ENCODE data around the gene COL9A3.
A peak's percentile ranks its signal among the peaks of the same experiment; 100 is the strongest.

The COL9A3 gene

DNA sequence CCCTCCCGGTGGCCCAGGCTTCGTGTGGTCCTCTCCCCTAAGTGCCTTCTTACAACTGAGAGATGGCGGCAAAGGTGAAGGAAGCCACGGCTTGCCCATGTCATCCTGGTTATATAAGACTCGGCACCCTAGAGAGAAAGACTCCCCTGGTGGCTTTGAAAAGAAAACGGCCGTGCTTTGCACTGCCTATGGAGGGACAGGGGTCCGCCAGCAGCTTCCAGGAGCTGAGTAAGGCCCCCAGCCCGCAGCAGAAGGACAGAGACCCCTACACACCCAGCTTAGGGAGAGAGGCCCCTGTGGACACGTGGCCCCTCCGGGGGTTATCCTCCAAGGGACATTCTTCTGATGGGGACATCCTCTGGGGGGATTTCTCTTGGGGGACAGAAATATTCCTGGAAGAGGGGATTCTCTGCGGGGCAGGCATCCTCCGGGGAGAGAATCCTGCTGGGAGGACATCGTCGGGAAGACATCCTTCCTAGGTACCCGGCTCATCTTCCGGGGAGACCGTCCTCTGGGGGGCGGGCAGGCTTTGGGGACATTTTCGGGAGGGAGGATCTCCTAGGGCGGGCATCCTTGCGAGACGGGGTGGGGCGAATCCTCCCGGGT, 12.7 kb upstream of the COL9A3 start:
- Histone ChIP-seq H3K27ac (ENCODE audit: low read length) (no peak overlapping the region), H3K9me3 (replicated peaks; ENCODE audit: insufficient read depth, low read length) (no peaks in the 10 kb centered on the region), H3K79me2 (ENCODE audit: low read length) (peaks cover 23% of the 10 kb centered on the region), H3K36me3 (replicated peaks; ENCODE audit: insufficient read depth, low read length) (peaks cover 2% of the 10 kb centered on the region; the same call in 1 of the 2 replicates), H2AFZ (ENCODE audit: low read length) (peak overlapping the region; percentile 80), H3K4me1 (ENCODE audit: low read length) (peaks cover 9% of the 10 kb centered on the region; the same call in 1 of the 2 replicates), H3F3A (ENCODE audit: insufficient read depth, low read length) (no peaks in the 10 kb centered on the region), H3K4me2 (ENCODE audit: low read depth, low read length) (peak overlapping the region; percentile 91), H3K9ac (ENCODE audit: low read length) (no peak overlapping the region; the same call in 1 of the 2 replicates), H3K27me3 (replicated peaks; ENCODE audit: insufficient read depth, low read length) (no peaks in the 10 kb centered on the region), H3K4me3 (ENCODE audit: low read length) (peak overlapping the region; percentile 57), H3K9me2 (replicated peaks; ENCODE audit: insufficient read depth, low read length) (no peaks in the 10 kb centered on the region), H4K20me1 (ENCODE audit: insufficient read depth, low read length) (no peaks in the 10 kb centered on the region)
- DNase-seq, result no peak
- no peak for TF ChIP-seq EZH2 (optimal IDR thresholded peaks at IDR 0.05; ENCODE audit: low read depth, low read length)
- no peak for TF ChIP-seq EZH2phosphoT487 (IDR thresholded peaks at IDR 0.05; ENCODE audit: low read length)
- TF ChIP-seq CTCF (IDR thresholded peaks at IDR 0.05; ENCODE audit: low read length), result peak; percentile 17

- no peaks in the 10 kb centered on the region for H3F3A ChIP-seq (ENCODE audit: insufficient read depth, low read length)
- 0 out of 2 replicates have a peak, but pooled peaks cover 2% of the 10 kb centered on the region for H3K36me3 ChIP-seq (replicated peaks; ENCODE audit: insufficient read depth, low read length)
- no peaks in the 10 kb centered on the region for H3K9me2 ChIP-seq (replicated peaks; ENCODE audit: insufficient read depth, low read length)
- H3K4me2 ChIP-seq (ENCODE audit: low read depth, low read length), result peak within 1 kb of the TSS; percentile 91
- H2AFZ ChIP-seq (ENCODE audit: low read length), result peak within 1 kb of the TSS; percentile 80
- DNase-seq, result peak; percentile 65
- peaks cover 23% of the 10 kb centered on the region for H3K79me2 ChIP-seq (ENCODE audit: low read length)
- H3K27ac ChIP-seq (ENCODE audit: low read length), result no peak within 1 kb of the TSS
- H3K4me3 ChIP-seq (ENCODE audit: low read length), result peak within 1 kb of the TSS; percentile 88
- TF ChIP-seq CTCF (IDR thresholded peaks at IDR 0.05; ENCODE audit: low read length), result no peak
- TF ChIP-seq EZH2phosphoT487 (IDR thresholded peaks at IDR 0.05; ENCODE audit: low read length), result no peak
- no peak for TF ChIP-seq EZH2 (optimal IDR thresholded peaks at IDR 0.05; ENCODE audit: low read depth, low read length)
- no peaks in the 10 kb centered on the region for H3K9me3 ChIP-seq (replicated peaks; ENCODE audit: insufficient read depth, low read length)
- no peaks in the 10 kb centered on the region for H4K20me1 ChIP-seq (ENCODE audit: insufficient read depth, low read length)
- H3K9ac ChIP-seq (ENCODE audit: low read length), result peak within 1 kb of the TSS; percentile 71
- peaks cover 9% of the 10 kb centered on the region; the same call in 1 of the 2 replicates for H3K4me1 ChIP-seq (ENCODE audit: low read length)
- H3K27me3 ChIP-seq (replicated peaks; ENCODE audit: insufficient read depth, low read length), result no peaks in the 10 kb centered on the region
Observed at GRCh38 chr20:62804627-62805154, 12.2 kb upstream of the COL9A3 start, which contains the start of gene OGFR. TSS of gene OGFR (plus strand) at chr20:62804835. CDS start at chr20:62804860, 25 bp downstream.

DNA sequence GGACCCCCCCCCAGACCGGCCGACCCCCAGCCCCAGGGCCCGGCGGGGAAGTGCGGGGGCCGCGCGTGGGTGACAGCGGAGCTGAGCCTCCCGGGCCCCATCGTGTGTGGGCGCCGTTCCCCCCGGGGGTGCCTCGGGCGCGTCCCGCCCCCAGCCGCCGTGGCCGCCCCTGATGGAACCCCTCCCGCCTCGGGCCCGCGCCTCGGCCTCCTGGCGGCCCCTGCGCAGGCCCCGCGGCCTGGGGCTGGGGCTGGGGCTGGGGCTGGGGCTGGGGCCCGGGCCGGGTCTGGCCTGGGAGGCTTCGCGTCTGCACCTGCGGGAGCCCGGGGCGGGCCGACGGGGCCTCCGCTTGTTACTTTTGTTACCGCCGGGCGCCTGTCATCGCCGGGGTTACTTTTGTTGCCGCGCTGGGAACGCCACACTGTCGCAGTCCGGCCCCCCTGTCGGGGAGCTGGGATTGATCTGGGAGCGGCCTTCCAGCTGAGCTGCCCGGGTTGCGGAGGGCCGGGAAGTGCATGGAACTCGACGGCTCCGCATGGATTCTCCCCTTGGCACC, 11.6 kb upstream of the COL9A3 start:
- Histone ChIP-seq H2AFZ (ENCODE audit: low read length) (no peak overlapping the region), H3K27ac (ENCODE audit: low read length) (no peak overlapping the region), H3F3A (ENCODE audit: insufficient read depth, low read length) (no peaks in the 10 kb centered on the region), H3K9ac (ENCODE audit: low read length) (peak overlapping the region; percentile 71), H3K9me2 (replicated peaks; ENCODE audit: insufficient read depth, low read length) (no peaks in the 10 kb centered on the region), H4K20me1 (ENCODE audit: insufficient read depth, low read length) (no peaks in the 10 kb centered on the region), H3K36me3 (replicated peaks; ENCODE audit: insufficient read depth, low read length) (0 out of 2 replicates have a peak, but pooled peaks cover 2% of the 10 kb centered on the region), H3K4me1 (ENCODE audit: low read length) (peaks cover 9% of the 10 kb centered on the region; the same call in 1 of the 2 replicates), H3K9me3 (replicated peaks; ENCODE audit: insufficient read depth, low read length) (no peaks in the 10 kb centered on the region), H3K79me2 (ENCODE audit: low read length) (peaks cover 23% of the 10 kb centered on the region), H3K4me3 (ENCODE audit: low read length) (peak overlapping the region; percentile 88), H3K4me2 (ENCODE audit: low read depth, low read length) (peak overlapping the region; percentile 89), H3K27me3 (replicated peaks; ENCODE audit: insufficient read depth, low read length) (no peaks in the 10 kb centered on the region)
- no peak for TF ChIP-seq EZH2phosphoT487 (IDR thresholded peaks at IDR 0.05; ENCODE audit: low read length)
- no peak for TF ChIP-seq CTCF (IDR thresholded peaks at IDR 0.05; ENCODE audit: low read length)
- no peak for TF ChIP-seq EZH2 (optimal IDR thresholded peaks at IDR 0.05; ENCODE audit: low read depth, low read length)
- no peak for DNase-seq

Data from MM.1S (cell line).